ENCODE data around the gene ITGA3.

Gene ITGA3

GRCh38 chr17:50129728-50130558 lies 74.0 kb downstream of the ITGA3 start, which contains the start of gene SAMD14:
Gene SAMD14, minus strand, starts transcription at chr17:50130160. Its CDS starts 5,201 bp downstream, at chr17:50124959.
- TF ChIP-seq GATA1 (IDR thresholded peaks at IDR 0.05; ENCODE audit: low read depth, low read length) = no peak
- no peak for DNase-seq

- DNase-seq = no peak
- no peak for TF ChIP-seq POLR2A (IDR thresholded peaks at IDR 0.05; ENCODE audit: low read length)
- TF ChIP-seq GATA1 (IDR thresholded peaks at IDR 0.05; ENCODE audit: low read depth, low read length) = no peak
These were observed 74.8 kb downstream of the ITGA3 start for GRCh38 chr17:50130559-50131305.

GRCh38 chr17:50132104-50132794 lies 76.3 kb downstream of the ITGA3 start:
- TF ChIP-seq GATA1 (IDR thresholded peaks at IDR 0.05; ENCODE audit: low read depth, low read length) = no peak
- no peak for TF ChIP-seq POLR2A (IDR thresholded peaks at IDR 0.05; ENCODE audit: low read length)
- DNase-seq = peak; percentile 18 to 23

GRCh38 chr17:50133028-50133768 lies 77.3 kb downstream of the ITGA3 start:
- TF ChIP-seq GATA1 (IDR thresholded peaks at IDR 0.05; ENCODE audit: low read depth, low read length) (no peak), POLR2A (IDR thresholded peaks at IDR 0.05; ENCODE audit: low read length) (no peak)
- no peak for DNase-seq

- no peak for DNase-seq
These were observed 77.8 kb downstream of the ITGA3 start for GRCh38 chr17:50133769-50134099.

GRCh38 chr17:50134206-50135110 lies 78.5 kb downstream of the ITGA3 start:
- no peak for DNase-seq
- TF ChIP-seq GATA1 (IDR thresholded peaks at IDR 0.05; ENCODE audit: low read depth, low read length) (no peak), POLR2A (IDR thresholded peaks at IDR 0.05; ENCODE audit: low read length) (no peak)

More at GRCh38 chr17:50133769-50134099, 77.8 kb downstream of the ITGA3 start:
- TF ChIP-seq GATA1 (IDR thresholded peaks at IDR 0.05; ENCODE audit: low read depth, low read length) = no peak
- TF ChIP-seq POLR2A (IDR thresholded peaks at IDR 0.05; ENCODE audit: low read length) = no peak

- TF ChIP-seq POLR2A (IDR thresholded peaks at IDR 0.05; ENCODE audit: low read length) = no peak
- no peak for TF ChIP-seq GATA1 (IDR thresholded peaks at IDR 0.05; ENCODE audit: low read depth, low read length)
- no peak for DNase-seq
These were observed 79.6 kb downstream of the ITGA3 start for GRCh38 chr17:50135316-50136095.

- no peak for DNase-seq
- no peak for TF ChIP-seq GATA1 (IDR thresholded peaks at IDR 0.05; ENCODE audit: low read depth, low read length)
- no peak for TF ChIP-seq POLR2A (IDR thresholded peaks at IDR 0.05; ENCODE audit: low read length)
These were observed 80.3 kb downstream of the ITGA3 start for GRCh38 chr17:50136096-50136687.

GRCh38 chr17:50137042-50137441 lies 81.1 kb downstream of the ITGA3 start:
- TF ChIP-seq GATA1 (IDR thresholded peaks at IDR 0.05; ENCODE audit: low read depth, low read length) (no peak), POLR2A (IDR thresholded peaks at IDR 0.05; ENCODE audit: low read length) (no peak)
- no peak for DNase-seq

- TF ChIP-seq GATA1 (IDR thresholded peaks at IDR 0.05; ENCODE audit: low read depth, low read length) (no peak), POLR2A (IDR thresholded peaks at IDR 0.05; ENCODE audit: low read length) (no peak)
- no peak for DNase-seq
These were observed 83.4 kb downstream of the ITGA3 start for GRCh38 chr17:50139185-50139783.

Measured in erythroblast (primary cell).